GM06990 (cell line): Measurements from ENCODE around the gene TPP2.

Experiments used
- DNase-seq: peaks from one replicate; pipeline ENCODE4 v3.0.0-alpha.2; 2011; ENCODE audit not compliant: insufficient read length; ENCODE audit errors: extremely low read depth
- H3K27me3 ChIP-seq: replicated peaks from 2 replicates; pipeline ENCODE4 v1.6.0; 2011; ENCODE audit warnings: low read length; ENCODE audit not compliant: control insufficient read depth, insufficient read depth
- H3K36me3 ChIP-seq: 2 replicates; pipeline ENCODE4 v1.5.1; 2011; ENCODE audit warnings: low read length; ENCODE audit not compliant: control insufficient read depth, insufficient read depth
- H3K4me3 ChIP-seq: replicated peaks from 2 replicates; pipeline ENCODE4 v1.5.1; 2011; ENCODE audit warnings: low read depth, mild to moderate bottlenecking, control low read depth, low read length
- TF ChIP-seq, protein P1 (sequence below): IDR thresholded peaks from 2 replicates; pipeline ENCODE4 v1.5.1; 2011; ENCODE audit warnings: low read length, control low read depth, mild to moderate bottlenecking, inconsistent platforms; ENCODE audit not compliant: insufficient read depth, poor library complexity, severe bottlenecking

Gene TPP2

DNA sequence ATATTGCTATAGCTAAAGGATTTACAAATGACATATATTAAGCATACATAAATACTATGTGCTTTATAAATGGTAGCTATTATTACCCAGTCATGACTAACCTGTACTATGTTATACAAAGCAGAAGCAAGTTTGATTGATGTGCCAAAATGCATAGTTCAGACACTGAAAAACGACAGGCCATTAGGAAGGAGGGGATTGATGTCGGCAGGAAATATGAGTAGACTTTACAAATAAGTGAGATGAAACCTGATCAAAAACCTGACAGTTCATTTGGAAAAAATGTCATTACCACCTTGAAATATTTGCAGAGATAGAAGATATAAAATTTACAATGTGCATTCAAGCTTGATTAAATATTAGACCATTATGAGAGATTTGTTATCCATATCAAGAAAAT, 38.8 kb upstream of the TPP2 start:
- Histone ChIP-seq H3K36me3 (no peaks in the 10 kb centered on the region), H3K27me3 (no peaks in the 10 kb centered on the region), H3K4me3 (no peak overlapping the region)
- TF ChIP-seq, protein P1, sequence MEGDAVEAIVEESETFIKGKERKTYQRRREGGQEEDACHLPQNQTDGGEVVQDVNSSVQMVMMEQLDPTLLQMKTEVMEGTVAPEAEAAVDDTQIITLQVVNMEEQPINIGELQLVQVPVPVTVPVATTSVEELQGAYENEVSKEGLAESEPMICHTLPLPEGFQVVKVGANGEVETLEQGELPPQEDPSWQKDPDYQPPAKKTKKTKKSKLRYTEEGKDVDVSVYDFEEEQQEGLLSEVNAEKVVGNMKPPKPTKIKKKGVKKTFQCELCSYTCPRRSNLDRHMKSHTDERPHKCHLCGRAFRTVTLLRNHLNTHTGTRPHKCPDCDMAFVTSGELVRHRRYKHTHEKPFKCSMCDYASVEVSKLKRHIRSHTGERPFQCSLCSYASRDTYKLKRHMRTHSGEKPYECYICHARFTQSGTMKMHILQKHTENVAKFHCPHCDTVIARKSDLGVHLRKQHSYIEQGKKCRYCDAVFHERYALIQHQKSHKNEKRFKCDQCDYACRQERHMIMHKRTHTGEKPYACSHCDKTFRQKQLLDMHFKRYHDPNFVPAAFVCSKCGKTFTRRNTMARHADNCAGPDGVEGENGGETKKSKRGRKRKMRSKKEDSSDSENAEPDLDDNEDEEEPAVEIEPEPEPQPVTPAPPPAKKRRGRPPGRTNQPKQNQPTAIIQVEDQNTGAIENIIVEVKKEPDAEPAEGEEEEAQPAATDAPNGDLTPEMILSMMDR, result no peak
- DNase-seq, result no peak

DNA sequence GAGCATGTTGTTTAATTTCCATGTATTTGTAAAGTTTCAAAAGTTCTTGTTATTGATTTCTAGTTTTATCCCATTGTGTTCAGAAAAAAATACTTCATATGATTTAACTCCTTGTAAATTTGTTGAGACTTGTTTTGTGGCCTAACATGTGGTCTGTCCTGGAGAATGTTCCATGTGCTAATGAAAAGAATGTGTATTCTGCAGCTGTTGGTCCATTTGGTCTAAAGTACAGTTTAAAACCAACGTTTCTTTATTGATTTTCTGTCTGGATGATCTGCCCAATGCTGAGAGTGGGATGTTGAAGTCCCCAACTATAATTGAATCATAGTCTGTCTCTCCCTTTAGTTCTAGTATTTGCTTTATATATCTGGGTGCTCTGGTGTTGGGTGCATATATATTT, 34.9 kb upstream of the TPP2 start:
- H3K4me3 ChIP-seq, result no peak overlapping the region
- H3K27me3 ChIP-seq, result no peaks in the 10 kb centered on the region; the same call in 1 of the 2 replicates
- DNase-seq, result no peak
- no peaks in the 10 kb centered on the region for H3K36me3 ChIP-seq
- TF ChIP-seq, protein P1, result no peak

DNA sequence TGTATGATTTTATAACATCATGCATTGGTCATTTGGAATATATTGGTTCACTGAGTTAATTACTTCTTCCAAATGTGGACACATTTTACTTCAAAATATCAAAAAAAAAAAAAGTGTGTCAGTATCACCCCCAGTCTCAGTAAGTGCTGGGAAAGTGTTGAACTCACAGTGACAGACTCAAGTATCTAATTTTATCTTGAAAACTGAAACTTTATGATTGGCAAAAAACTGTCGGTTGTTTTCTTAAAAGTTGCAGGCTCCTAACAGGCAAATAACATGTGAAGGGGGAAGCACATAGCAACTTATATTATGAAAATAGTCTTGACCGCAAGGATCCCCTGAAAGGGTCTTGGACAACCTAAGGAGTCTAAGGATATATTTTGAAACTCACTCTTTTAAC, 33.5 kb upstream of the TPP2 start:
- TF ChIP-seq, protein P1, result no peak
- no peaks in the 10 kb centered on the region; the same call in none of the 2 replicates for H3K27me3 ChIP-seq
- no peak for DNase-seq
- H3K36me3 ChIP-seq, result no peaks in the 10 kb centered on the region
- H3K4me3 ChIP-seq, result no peak overlapping the region

DNA sequence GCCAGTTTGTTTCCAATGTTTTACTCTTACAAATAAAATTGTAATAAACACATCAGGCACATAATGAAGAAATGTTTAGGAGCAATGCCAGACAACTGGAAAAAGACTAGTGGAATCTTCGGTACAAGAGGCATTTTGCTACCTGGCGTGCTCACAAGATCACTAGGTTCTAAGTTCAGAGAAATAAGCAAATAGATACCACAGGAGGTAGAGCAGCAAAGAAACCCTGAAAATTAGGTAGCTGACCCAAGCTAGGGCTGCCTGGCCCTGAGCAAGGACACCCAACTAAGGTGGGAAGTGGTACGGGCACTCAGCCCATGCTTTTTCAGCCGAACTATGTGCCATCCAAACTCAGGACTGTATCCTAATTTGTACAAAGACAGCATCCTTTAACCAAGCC, 32.2 kb upstream of the TPP2 start:
- no peak overlapping the region for H3K4me3 ChIP-seq
- H3K36me3 ChIP-seq, result no peaks in the 10 kb centered on the region
- TF ChIP-seq, protein P1, result no peak
- DNase-seq, result no peak
- no peaks in the 10 kb centered on the region; the same call in none of the 2 replicates for H3K27me3 ChIP-seq

DNA sequence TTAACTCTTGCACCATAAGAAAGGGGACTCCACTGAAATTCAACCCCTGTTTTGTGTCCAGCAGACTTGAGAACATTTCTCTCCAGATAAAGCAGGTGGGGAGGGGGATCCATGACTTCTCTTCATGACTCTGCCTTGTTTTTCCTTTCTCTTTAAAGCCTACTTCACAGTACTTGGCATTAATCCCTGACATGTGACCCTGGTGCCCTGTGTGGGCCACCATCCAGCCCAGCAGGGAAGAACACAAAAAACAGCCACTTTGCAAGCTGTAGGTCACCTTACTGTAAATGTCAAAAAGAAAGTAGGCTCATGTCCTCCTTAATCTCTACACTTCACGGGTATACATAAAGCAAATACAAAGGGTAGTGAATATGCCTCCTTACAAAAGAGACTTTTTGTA, 30.3 kb upstream of the TPP2 start:
- Histone ChIP-seq H3K4me3 (no peak overlapping the region), H3K27me3 (no peaks in the 10 kb centered on the region; the same call in none of the 2 replicates), H3K36me3 (no peaks in the 10 kb centered on the region)
- DNase-seq, result no peak
- TF ChIP-seq, protein P1, result no peak

DNA sequence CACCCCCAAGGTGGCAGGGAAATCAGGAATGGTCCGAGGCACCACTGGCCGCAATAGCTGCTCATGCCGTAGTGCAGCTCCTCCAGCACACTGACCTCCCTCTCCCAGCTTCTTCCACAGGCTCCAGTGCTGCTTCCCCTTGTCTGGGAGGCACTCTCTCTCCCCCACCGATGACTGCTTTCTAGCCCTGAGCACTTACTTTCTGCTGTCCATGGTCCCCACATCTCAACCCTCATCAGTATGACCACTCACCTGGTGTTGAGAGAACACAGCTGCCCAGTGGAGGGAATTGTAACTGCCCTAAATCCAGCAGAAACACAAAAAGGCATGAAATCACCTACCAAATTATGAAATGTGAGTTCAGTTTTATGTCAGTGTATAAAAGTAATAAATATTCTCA, 28.9 kb upstream of the TPP2 start:
- Histone ChIP-seq H3K27me3 (no peaks in the 10 kb centered on the region; the same call in none of the 2 replicates), H3K4me3 (no peak overlapping the region), H3K36me3 (no peaks in the 10 kb centered on the region)
- DNase-seq, result no peak
- TF ChIP-seq, protein P1, result no peak
